Activated T-cell treated with anti-CD3 and anti-CD28 coated beads for 48 hours (primary cell): ENCODE data around the gene IREB2.
"Not testable (repeated sequence)": the region's sequence is repeated elsewhere in the genome, so short reads cannot be mapped to it uniquely, and the experiment has no call there.

Experiments used
- DNase-seq: peaks from one replicate; pipeline ENCODE4 v3.0.0-alpha.2; 2020; ENCODE audit warnings: low read depth

The IREB2 gene, protein sequence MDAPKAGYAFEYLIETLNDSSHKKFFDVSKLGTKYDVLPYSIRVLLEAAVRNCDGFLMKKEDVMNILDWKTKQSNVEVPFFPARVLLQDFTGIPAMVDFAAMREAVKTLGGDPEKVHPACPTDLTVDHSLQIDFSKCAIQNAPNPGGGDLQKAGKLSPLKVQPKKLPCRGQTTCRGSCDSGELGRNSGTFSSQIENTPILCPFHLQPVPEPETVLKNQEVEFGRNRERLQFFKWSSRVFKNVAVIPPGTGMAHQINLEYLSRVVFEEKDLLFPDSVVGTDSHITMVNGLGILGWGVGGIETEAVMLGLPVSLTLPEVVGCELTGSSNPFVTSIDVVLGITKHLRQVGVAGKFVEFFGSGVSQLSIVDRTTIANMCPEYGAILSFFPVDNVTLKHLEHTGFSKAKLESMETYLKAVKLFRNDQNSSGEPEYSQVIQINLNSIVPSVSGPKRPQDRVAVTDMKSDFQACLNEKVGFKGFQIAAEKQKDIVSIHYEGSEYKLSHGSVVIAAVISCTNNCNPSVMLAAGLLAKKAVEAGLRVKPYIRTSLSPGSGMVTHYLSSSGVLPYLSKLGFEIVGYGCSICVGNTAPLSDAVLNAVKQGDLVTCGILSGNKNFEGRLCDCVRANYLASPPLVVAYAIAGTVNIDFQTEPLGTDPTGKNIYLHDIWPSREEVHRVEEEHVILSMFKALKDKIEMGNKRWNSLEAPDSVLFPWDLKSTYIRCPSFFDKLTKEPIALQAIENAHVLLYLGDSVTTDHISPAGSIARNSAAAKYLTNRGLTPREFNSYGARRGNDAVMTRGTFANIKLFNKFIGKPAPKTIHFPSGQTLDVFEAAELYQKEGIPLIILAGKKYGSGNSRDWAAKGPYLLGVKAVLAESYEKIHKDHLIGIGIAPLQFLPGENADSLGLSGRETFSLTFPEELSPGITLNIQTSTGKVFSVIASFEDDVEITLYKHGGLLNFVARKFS

DNA sequence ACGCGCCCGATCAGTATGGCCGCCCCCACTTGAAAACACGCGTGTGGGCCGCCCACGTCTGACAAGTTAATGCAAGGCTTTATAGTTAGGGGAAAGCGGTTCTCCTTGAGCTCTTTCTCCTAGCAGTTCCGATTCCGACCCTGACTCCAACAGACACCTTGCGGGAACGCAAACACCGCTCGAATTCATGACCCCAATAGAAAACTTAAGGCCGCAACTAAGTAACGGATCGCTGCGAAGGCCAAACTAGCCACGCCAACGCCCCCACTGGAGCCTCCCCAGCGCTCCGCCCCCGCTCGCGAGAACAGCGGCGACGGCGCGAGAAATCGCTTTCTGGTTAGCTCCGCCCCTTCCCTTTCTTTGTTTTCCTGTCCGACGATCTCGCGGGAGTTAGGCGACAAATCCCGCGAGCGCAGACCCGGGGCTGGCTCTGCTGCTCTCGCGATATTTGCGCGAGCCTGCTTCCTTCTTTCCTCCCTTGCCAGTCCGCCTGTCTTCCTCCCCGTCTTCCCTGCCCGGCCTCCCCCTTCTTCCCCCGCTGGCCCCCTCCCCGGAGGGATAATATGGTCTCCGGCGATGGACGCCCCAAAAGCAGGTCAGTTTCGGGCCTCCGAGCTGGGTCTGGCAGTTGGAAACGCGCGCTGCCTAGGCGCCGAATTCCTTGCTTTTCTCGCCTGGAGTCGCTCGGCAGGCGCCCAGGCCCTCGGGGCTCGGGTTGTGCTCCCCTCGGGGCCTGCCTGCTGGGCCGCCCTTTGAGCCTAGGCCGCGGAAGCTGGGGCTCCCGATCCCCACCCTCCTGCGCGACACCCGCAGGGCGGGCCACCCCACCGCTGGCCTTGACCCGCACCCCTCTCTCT, at the start of gene IREB2:
IREB2 (plus strand) TSS at position 455 of the 857 bp plus-strand sequence; CDS start at position 577, 122 bp downstream.
- DNase-seq, result peak; percentile 96

DNA sequence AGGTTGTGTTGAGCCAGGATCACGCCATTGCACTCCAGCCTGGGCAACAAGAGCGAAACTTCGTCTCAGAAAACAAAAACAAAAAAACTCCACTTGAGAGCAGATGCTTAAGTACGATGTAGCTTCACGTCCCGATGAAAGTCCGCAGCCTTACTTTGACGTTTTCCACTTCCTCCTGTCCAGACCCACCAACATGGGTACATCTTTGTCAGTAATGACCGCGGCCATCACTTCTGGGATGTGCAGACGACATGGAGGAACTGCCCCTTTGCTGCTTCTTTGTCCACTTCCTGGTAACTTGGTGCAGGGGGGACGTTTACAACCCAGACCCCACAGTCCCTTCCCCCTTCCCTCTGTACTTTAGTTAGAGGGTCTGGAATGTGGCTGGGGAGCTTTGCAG, 49.2 kb upstream of the IREB2 start:
- no peak for DNase-seq

DNA sequence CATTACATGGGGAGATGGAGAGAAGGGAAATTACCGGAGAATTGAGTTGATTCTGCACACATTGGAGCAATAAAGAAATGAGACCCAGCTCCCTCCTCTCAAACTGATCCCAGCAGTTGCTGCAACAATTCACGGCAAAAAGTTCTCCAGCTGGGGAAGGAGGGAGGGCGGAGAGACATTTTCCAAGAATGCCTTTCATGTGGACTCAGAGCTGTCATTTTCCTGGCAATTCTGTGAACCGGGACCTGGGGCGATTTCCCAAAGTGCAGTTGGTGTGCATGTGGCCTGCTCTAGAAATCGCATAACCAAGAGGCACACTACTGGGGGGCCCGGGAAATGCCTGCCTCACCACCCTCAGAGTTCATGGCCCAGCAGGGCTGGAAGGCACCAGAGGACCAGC, 48.7 kb upstream of the IREB2 start:
- DNase-seq, result no peak

DNA sequence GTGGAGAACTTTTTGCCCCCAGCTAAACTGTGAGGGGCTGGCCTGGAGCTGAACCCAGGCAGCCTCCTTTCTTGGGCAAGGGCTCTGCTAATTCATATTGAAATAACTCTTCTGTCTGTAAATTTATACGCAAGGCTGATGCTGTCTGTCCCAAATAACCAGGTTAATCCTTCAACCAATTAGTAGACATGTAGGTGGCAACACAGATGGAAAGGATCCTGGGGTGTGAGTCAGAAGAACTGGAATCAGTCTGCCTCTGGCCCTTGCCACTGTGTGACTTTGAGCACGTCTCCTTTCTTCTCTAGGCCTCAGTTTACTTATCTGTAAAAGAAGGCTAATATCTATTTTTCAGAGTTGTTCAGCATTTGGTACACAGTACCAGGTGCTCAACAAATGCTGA, 48.3 kb upstream of the IREB2 start:
- no peak for DNase-seq

DNA sequence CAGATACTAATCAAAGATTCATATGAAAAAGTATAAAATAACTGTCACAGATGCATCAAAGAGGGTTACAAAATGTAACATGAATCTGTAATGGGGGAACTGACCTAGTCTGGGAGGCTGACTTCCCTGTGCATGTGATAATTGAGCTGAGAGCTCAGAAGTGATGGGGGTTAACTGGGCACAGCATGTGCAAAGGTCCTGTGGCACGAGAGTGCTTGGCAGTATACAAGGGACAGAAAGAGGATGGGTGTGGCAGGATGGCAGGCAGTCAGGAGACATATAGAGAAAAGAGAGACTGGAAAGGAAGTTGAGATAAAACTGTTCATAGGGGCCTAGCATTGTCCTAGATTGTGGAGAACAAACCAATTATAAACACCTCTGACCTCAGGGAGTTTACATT, 47.8 kb upstream of the IREB2 start:
- no peak for DNase-seq

DNA sequence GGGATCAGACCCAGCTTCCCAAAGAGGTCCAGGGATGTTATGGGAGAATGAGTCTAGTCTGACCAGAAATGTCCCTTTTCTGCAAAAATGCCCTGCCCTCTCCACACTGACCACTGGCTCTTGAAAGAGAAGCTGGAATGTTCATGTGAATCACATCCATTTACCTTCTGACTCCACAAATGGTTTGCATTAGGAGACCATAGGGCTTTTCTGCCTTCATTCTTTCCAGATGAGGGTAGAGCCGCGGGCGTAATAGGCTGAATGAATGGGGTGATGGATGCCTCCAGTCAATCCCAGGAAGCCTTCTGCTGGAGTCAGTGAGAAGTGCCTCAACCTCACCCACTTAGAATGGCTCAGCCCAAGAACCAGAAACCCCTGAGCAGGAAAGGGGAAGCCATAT, 47.2 kb upstream of the IREB2 start:
- no peak for DNase-seq

DNA sequence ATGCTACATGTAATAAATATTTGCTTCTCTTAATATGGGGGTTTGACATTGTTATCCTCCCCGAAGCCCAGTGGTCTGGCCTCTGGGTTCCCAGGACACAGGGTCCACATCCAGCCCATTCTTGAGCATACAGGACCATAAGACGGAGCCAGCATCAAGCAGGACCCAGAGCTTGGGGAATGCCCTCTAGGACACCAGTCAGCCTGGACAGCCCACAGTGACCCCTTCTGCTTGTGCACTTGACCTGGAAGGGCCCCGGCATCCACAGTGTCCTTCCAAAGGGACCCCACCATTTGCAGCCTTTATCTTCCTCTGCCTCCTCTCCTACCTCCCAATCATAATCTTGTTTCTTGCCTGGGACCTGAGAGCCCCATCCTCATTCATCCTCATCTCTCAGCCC, 46.2 kb upstream of the IREB2 start:
- no peak for DNase-seq

DNA sequence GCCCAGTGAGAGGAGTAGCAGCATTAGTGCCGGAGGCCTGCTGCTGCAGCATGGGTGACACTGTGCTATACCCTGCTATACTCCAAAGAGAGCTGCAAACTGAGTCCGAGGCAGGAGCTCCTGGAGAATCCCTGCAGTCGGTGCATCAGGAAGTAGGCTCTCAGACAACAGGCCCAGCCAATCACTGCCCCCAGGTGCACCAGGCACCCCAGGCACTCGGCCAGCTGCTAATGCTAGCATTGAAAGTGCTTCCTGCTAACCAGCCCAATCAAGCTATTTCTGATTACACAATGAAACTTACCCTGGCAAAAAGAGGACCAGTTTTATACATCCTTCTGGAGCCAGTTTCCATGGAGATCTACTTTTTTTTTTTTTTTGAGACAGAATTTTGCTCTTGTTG, 45.6 kb upstream of the IREB2 start:
- DNase-seq, result no peak

DNA sequence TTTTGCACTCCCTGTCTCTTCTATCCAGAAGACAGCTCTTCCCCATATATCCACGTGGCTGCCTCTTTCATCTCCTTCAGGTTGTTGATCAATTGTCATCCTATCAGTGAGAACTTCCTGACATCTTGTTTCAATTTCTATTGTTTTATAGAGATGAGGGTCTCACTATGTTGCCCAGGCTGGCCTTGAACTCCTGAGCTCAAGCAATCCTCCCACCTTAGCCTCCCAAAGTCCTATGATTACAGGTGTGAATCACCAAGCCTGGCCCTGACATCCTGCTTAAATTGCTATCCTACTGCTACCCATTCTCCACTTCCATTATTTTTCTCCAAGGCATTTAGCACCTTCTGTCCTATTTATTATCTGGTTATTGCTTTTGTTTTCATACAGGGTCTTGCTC, 44.9 kb upstream of the IREB2 start:
- DNase-seq, result no peak

DNA sequence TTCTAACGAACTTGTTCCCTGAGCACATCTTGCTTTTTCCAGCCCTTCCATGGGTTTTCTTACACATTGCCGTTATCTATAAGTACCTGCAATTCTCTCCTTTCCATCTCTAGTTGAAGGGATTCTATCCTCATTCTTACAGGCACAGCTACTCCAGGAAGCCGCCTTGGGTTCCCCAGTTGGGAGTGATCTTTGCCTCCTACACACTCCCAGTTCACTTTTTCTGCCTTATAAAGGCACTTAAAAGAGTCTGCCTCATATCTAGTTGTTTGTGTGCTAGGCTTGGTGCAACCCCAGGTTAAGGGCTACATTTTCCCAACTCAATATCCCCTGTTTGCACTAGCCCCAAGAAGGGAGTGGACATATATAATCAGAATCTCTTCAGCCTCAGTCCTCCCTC, 44.0 kb upstream of the IREB2 start:
- no peak for DNase-seq

DNA sequence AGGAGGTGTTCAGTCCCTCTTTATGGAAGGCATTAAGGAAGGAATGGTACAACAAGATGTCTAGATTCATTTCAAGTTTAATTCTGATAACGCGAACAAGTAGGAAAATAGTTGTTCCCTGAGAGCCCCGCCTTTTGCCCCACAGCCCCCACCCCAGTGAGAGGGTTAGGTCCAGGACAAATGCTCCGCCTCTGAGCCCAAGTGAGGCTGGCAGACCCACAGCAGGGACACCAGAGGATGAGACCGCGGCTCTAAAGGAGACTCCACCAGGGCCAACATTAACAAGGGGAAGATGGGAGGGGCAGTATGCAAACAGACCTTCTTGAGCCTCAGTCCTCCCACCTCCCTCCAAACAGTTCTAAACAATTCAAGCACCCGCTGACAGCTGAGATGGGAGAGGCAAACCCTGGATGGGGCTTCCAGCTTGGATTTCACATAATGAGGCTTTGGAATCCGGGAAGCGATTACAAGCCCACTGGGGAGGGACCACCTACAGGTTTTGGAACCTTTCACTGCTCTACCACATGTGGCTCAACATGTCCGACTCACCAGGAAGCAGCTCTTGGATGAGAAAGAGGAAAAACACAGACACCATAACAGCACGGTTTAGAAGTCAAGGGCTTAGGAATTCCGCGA, 42.9 kb upstream of the IREB2 start:
- no peak for DNase-seq

DNA sequence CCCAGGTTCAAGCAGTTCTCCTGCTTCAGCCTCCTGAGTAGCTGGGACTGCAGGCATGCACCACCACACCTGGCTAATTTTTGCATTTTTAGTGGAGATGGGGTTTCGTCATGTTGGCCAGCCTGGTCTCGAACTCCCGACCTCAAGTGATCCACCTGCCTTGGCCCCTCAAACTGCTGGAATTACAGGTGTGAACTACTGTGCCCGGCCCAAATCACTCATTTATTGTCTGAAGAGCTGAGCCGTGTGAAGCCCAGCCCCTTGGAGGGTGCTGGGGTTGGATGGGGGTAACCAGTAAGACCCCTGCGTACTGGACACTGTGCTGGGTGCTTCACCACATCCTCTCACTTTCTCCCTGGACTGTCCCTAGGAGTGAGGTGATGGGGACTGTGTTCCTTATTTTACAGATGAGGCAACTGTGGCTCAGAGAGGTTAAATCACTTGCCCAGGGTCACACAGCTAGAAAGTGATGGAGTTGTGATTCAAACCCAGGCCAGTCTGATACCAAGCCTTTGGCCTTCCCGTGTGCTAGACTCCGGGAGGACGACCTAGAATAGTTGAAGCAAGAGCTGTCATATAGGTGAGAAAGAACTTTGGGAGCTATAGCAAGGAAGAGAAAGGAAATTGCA, 41.7 kb upstream of the IREB2 start:
- no peak for DNase-seq

DNA sequence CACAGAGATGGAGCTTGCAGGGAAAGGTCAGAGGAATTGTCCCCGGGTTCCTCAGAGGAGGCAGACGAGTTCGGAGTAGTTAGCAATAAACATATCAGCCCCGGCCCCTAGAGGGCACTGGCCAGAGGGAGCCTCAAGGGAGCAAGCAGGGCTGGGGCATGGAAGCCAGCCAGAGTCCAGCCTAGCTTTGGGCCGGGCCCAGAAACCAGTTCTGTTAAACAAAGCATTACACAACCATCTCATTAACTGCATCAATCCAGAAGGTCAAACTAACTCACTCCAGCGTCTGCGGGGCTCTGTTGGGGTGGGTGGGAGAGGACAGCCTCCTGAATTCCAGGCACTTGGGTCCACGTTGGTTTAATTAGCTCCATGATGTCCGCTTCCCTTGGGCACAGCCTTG, 41.0 kb upstream of the IREB2 start:
- no peak for DNase-seq

DNA sequence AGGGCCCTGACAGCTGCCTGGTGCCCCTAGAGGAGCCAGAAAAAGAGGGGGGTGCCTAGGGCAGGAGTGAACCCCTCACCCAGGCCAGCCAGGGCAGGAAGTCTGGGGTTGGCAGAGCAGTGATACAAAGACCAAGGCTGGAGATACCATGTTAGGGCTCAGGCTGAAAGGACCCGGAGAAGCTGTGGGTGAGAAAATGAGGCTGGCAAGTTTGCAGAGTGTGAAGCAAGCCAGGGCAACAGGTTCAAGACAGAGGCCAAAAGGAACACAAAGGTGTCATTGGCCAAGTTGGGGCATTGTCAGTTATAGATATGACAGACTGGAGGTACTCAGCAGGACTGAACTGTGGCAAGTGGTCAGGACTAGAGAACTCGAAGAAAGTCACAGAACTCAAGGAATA, 40.6 kb upstream of the IREB2 start:
- no peak for DNase-seq

DNA sequence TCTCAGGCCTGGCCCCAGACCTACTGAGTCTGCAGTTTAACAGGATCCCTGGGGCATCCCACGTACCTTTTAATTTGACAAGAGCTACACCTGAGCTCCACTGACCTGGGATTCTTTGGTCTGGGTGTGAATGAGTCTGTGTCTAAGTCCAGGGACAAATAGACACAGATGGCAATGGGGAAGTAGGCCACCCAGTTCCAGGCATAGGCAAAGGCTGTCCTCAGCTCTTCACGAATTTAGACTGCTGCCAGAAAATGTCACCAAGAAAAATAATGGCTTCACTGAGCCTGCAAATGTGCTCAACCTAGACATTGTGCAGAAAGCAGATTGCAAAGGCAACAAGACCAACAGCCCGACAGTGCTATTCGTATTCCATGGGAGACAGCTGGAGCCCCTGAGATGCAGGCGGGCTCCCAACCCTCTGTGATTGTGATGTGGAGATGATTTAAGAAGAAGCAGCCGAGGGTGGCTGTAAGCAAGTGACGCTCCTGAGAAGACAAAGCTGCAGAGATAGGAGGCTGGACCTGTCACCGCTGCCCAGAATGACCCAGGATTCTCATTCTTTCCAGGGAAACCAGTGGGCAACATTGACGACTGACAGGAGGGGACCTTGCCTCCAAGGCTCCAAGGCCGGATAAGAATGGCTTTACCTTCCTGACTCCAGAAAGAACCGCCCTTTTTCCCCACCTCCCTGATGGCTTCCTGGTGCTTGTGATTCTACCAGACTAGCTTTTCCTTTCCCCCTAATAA, 39.8 kb upstream of the IREB2 start:
- no peak for DNase-seq

DNA sequence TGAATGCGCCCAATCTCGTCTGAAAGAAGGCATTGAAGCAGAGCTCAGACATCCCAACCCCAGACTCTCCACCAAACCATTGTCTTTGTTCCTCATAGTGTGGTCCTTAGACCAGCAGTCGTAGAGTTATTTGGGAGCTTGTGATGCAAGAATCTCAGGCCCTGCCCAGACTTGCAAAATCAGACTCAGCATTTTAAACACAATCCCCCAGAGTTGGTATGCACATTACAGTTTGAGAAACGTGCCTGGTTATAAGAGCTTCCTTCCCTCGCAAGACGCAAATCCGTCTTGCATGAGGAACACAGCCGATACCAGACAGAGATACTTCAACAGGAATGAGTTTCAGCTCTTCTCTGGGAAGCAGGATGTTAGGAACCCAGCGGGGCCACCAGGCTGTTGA, 38.9 kb upstream of the IREB2 start:
- no peak for DNase-seq

DNA sequence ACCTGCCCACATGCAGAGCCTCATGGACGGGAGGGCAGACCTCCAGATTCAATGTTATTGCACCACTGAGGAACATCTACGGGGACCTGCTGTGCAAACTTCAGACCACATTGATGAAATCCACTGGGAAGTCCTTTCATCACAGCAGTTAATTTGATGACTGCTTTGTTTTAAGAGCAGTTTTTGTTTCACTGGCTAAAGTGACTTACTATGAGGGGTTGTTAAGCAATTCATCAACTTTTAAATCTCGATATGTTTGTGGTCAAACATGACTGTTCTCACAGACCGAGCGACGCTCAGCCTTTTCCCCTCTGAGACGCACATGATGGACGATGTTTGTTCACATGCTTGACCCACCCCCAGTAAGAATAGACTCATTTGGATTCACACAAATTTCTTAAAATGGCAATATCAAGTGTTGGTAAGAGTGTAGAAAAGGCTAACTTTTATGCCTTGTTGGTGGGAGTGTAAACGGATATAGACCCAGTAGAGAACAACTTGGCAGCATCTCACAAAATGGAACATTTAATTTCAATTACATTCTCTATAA, 35.9 kb upstream of the IREB2 start:
- no peak for DNase-seq

DNA sequence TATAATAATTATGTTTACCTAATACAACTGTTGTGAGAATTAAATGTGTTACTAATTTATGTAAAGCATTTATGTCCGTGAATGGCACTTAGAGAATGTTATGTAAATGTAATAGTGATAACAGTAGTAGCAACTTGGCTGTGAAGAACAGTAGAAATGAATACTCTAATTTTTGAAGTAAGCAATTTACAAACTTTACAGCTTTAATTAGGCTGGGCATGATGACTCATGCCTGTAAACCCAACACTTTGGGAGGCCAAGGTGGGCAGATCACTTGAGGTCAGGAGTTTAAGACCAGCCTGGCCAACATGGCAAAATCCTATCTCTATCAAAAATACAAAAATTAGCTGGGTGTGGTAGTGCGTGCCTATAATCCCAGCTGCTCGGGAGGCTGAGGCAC, 33.9 kb upstream of the IREB2 start:
- DNase-seq, result no peak

DNA sequence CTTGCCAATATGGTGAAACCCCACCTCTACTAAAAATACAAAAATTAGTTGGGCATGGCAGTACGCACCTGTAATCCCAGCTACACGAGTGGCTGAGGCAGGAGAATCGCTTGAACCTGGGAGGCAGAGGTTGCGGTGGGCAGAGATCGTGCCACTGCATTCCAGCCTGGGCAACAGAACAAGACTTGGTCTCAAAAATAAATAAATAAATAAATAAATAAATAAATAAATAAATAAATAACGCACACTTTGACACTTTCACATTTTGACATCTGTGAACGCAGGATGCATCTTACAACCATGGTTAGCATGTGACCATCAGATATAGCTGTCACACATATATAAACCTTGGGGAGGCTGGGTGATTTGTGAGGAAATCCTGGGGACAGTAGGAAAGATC, 33.2 kb upstream of the IREB2 start:
- DNase-seq, result not testable (repeated sequence)

DNA sequence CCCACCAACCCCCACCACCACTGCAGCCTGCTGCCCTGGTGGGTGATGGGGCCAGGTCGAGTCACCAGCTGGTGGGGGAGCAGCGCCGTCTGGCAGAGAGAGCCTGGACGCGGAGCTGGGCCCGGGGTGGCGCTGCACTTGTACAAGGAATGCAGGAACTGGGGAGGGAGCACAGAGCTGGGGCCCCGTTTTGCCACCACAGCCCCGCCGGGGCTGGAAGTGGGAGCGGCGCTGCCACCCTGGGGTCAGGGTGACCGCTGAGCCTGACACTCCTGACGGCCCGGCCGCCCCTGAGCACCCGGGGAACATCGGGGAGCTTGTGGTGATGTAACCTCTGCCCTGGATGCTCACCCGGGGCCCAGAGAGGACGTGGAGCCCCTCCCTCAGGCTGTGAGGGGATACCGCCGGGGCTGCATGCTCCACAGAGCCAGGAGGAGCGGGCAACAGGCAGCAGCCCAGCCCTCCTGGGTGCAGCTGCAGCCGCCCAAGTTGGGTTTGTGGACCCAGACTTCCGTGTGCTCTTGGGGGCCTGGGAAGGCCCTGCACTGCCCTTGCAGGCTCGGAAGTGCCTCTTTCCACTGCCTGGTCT, 32.6 kb upstream of the IREB2 start:
- DNase-seq, result no peak
